Naive thymus-derived CD8-positive, alpha-beta T cell (primary cell): ENCODE results near the gene PLAC1. TPM values are rescaled to one million over a fixed set of nuclear protein-coding genes. Genes with fewer than 3 reads are reported as not detected.

Experiments used
- ATAC-seq, 2 donors: fragments of 150-1000 bp; cut with Tn5 transposase in 1 of 2; sonication (Bioruptor Pico), chemical (Tn5 transposase) in 1 of 2; 1 replicate in 1 of 2; 2 replicates in 1 of 2; pipeline ENCODE4 v1.10.0; 2021; ENCODE audit warnings: mild to moderate bottlenecking in 2 of 2, moderate library complexity in 2 of 2
- POLR2A ChIA-PET: fragments of 350-600 bp; sonication (Branson Sonifier 250); formaldehyde crosslinking; loops from one replicate; lab custom pipeline; 2021; ENCODE audit warnings: antibody characterized with exemption; lab: Charles Lee
- DNase-seq, 10 donors: peaks; one replicate each; pipeline versions ENCODE4 v3.0.0 to v3.0.0-alpha.2; 2020 to 2022
- H3K27ac Mint-ChIP-seq, 10 donors: one replicate each; pipeline ENCODE4 v1.8.0; 2020 to 2022; ENCODE audit warnings: mild to moderate bottlenecking in 10 of 10, mixed read lengths in 10 of 10, moderate library complexity in 4 of 10, inconsistent platforms in 1 of 10
- H3K27me3 Mint-ChIP-seq, 5 donors: one replicate each; pipeline ENCODE4 v1.8.0; 2021 to 2022; ENCODE audit warnings: mixed read lengths in 5 of 5
- H3K36me3 Mint-ChIP-seq, 3 donors: one replicate each; pipeline ENCODE4 v1.8.0; 2020 to 2022; ENCODE audit warnings: mixed read lengths in 3 of 3, mild to moderate bottlenecking in 2 of 3, inconsistent platforms in 1 of 3
- H3K4me1 Mint-ChIP-seq, 4 donors: one replicate each; pipeline ENCODE4 v1.8.0; 2021 to 2022; ENCODE audit warnings: mixed read lengths in 4 of 4
- H3K4me3 Mint-ChIP-seq, 10 donors: one replicate each; pipeline ENCODE4 v1.8.0; 2020 to 2022; ENCODE audit warnings: mild to moderate bottlenecking in 10 of 10, mixed read lengths in 10 of 10, moderate library complexity in 6 of 10, inconsistent platforms in 1 of 10
- H3K9me3 Mint-ChIP-seq, 9 donors: one replicate each; pipeline ENCODE4 v1.8.0; 2020 to 2022; ENCODE audit warnings: mixed read lengths in 9 of 9, mild to moderate bottlenecking in 3 of 9, inconsistent platforms in 1 of 9, moderate library complexity in 1 of 9
- polyA plus RNA-seq, 3 donors: library from polyadenylated mRNA; unstranded; fragments of 300-500 nt; fragmentation: Illumina TruSeq; gene quantifications; one replicate each; pipeline ENCODE4 v1.2.3, GENCODE V29; 2021
- total RNA-seq, 8 experiments: library from RNA in 2 of 8; stranded (reverse) in 2 of 8; gene quantifications; one replicate each; pipeline ENCODE4 v1.2.3 and lab custom pipeline; 2021 to 2026

Gene PLAC1
- total and polyA plus RNA-seq, 5 experiments from 2014 or later: not detected

DNA sequence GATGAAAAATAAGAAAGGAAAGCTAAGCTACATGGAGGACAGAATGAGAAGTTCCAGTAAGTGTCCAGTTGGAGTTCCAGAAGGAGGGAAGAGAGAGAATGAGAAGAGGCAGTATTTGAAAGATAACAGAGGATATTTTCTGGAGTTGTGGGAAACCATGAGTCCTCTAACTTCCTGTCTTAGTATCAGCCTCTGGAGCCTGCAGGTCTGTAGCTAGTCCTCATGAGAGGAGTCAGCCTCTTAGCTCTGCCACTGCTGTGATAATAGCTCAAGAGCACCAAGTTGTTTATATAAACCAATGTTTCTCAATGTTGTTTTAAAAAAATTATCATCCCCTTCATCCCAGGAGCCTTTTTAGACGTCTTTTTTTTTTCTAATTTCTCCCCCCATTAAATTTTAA lies 2.4 kb upstream of the PLAC1 start:
- POLR2A ChIA-PET: no interaction called here
- ATAC-seq (no peak), DNase-seq (no peak)
- no peaks in the 10 kb centered on the region for H3K4me1 Mint-ChIP-seq
- no peaks in the 10 kb centered on the region for H3K9me3 Mint-ChIP-seq
- no peaks in the 10 kb centered on the region for H3K36me3 Mint-ChIP-seq
- H3K4me3 Mint-ChIP-seq: no peak overlapping the region
- H3K27ac Mint-ChIP-seq: no peak overlapping the region
- H3K27me3 Mint-ChIP-seq: peaks cover 0 to 8% (median 0%) of the 10 kb centered on the region in 5 donors

GRCh38 chrX:134659761-134660160 lies 1.5 kb upstream of the PLAC1 start:
- no peak overlapping the region for H3K4me3 Mint-ChIP-seq
- no peaks in the 10 kb centered on the region for H3K36me3 Mint-ChIP-seq
- H3K4me1 Mint-ChIP-seq: no peaks in the 10 kb centered on the region
- ATAC-seq (no peak), DNase-seq (no peak)
- H3K27ac Mint-ChIP-seq: no peak overlapping the region
- POLR2A ChIA-PET: no interaction called here
- peaks cover 0 to 8% (median 0%) of the 10 kb centered on the region in 5 donors for H3K27me3 Mint-ChIP-seq
- no peaks in the 10 kb centered on the region for H3K9me3 Mint-ChIP-seq

- H3K27ac Mint-ChIP-seq: no peak overlapping the region
- no peak for ATAC-seq
- no peak for DNase-seq
- POLR2A ChIA-PET: no interaction called here
- no peaks in the 10 kb centered on the region for H3K9me3 Mint-ChIP-seq
- peaks cover 0 to 8% (median 0%) of the 10 kb centered on the region in 5 donors for H3K27me3 Mint-ChIP-seq
- H3K4me1 Mint-ChIP-seq: no peaks in the 10 kb centered on the region
- H3K4me3 Mint-ChIP-seq: no peak overlapping the region
- no peaks in the 10 kb centered on the region for H3K36me3 Mint-ChIP-seq
Observed at GRCh38 chrX:134658760-134659023, 421 bp upstream of the PLAC1 start.

- H3K4me1 Mint-ChIP-seq: no peaks in the 10 kb centered on the region
- no peak for ATAC-seq
Observed at GRCh38 chrX:134654398-134655012, 3.8 kb downstream of the PLAC1 start.

GRCh38 chrX:134653835-134654234 lies 4.4 kb downstream of the PLAC1 start:
- no peaks in the 10 kb centered on the region for H3K4me1 Mint-ChIP-seq
- no peak overlapping the region for H3K4me3 Mint-ChIP-seq
- H3K27me3 Mint-ChIP-seq: no peaks in the 10 kb centered on the region
- H3K9me3 Mint-ChIP-seq: no peaks in the 10 kb centered on the region
- ATAC-seq: no peak
- DNase-seq: no peak
- H3K36me3 Mint-ChIP-seq: no peaks in the 10 kb centered on the region
- no peak overlapping the region for H3K27ac Mint-ChIP-seq
- POLR2A ChIA-PET: no interaction called here

More at GRCh38 chrX:134654398-134655012, 3.8 kb downstream of the PLAC1 start:
- no peak for DNase-seq
- H3K4me3 Mint-ChIP-seq: no peak overlapping the region
- no peaks in the 10 kb centered on the region for H3K36me3 Mint-ChIP-seq
- H3K27ac Mint-ChIP-seq: no peak overlapping the region
- no peaks in the 10 kb centered on the region for H3K27me3 Mint-ChIP-seq
- POLR2A ChIA-PET: no interaction called here
- no peaks in the 10 kb centered on the region for H3K9me3 Mint-ChIP-seq

- H3K27ac Mint-ChIP-seq: no peak overlapping the region
- no peaks in the 10 kb centered on the region for H3K36me3 Mint-ChIP-seq
- ATAC-seq (no peak), DNase-seq (no peak)
- no peaks in the 10 kb centered on the region for H3K4me1 Mint-ChIP-seq
- H3K4me3 Mint-ChIP-seq: no peak overlapping the region
- POLR2A ChIA-PET: no interaction called here
- H3K27me3 Mint-ChIP-seq: peaks cover 1 to 13% (median 6%) of the 10 kb centered on the region in 5 donors
- peaks cover 0 to 2% (median 0%) of the 10 kb centered on the region in 9 donors for H3K9me3 Mint-ChIP-seq
Observed at GRCh38 chrX:134650701-134651100, 7.6 kb downstream of the PLAC1 start.

GRCh38 chrX:134649770-134650169 lies 8.5 kb downstream of the PLAC1 start:
- Mint-ChIP-seq H3K9me3 (peaks cover 0 to 2% (median 0%) of the 10 kb centered on the region in 9 donors), H3K36me3 (no peaks in the 10 kb centered on the region), H3K27me3 (peaks cover 2 to 13% (median 6%) of the 10 kb centered on the region in 5 donors), H3K4me3 (no peak overlapping the region), H3K27ac (no peak overlapping the region), H3K4me1 (no peaks in the 10 kb centered on the region)
- no peak for ATAC-seq
- POLR2A ChIA-PET: no interaction called here
- DNase-seq: no peak

DNA sequence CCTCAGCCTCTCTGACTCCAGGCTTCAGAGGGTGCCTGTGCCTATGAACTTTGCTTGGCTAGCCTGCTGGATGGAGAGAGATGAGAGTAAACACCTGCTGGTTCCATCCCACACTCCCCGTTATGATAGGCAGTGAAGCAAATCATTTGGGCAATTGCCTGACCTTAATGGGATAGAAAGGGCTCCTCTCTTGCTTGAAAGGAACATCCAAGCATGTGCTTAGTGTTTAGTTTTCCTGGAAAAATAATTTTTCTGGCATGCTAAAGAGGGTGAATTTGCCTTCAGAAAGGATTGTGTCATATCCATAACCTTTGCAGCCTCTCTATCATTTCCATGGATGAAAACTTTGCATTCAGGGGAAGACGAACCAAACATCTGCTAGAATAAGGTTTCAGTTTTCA lies 10.8 kb downstream of the PLAC1 start:
- peaks cover 0 to 2% (median 0%) of the 10 kb centered on the region in 9 donors for H3K9me3 Mint-ChIP-seq
- H3K27me3 Mint-ChIP-seq: peaks cover 4 to 19% (median 7%) of the 10 kb centered on the region in 5 donors
- ATAC-seq: no peak
- POLR2A ChIA-PET: no interaction called here
- no peaks in the 10 kb centered on the region for H3K36me3 Mint-ChIP-seq
- no peak for DNase-seq
- no peak overlapping the region for H3K4me3 Mint-ChIP-seq
- H3K27ac Mint-ChIP-seq: no peak overlapping the region
- H3K4me1 Mint-ChIP-seq: no peaks in the 10 kb centered on the region

- Mint-ChIP-seq H3K9me3 (peaks cover 0 to 2% (median 0%) of the 10 kb centered on the region in 9 donors), H3K27ac (no peak overlapping the region), H3K4me3 (no peak overlapping the region), H3K36me3 (no peaks in the 10 kb centered on the region), H3K27me3 (peaks cover 4 to 27% (median 7%) of the 10 kb centered on the region in 5 donors), H3K4me1 (no peaks in the 10 kb centered on the region)
- DNase-seq: no peak
- ATAC-seq: no peak
- POLR2A ChIA-PET: no interaction called here
Observed at GRCh38 chrX:134646691-134647090, 11.6 kb downstream of the PLAC1 start.

DNA sequence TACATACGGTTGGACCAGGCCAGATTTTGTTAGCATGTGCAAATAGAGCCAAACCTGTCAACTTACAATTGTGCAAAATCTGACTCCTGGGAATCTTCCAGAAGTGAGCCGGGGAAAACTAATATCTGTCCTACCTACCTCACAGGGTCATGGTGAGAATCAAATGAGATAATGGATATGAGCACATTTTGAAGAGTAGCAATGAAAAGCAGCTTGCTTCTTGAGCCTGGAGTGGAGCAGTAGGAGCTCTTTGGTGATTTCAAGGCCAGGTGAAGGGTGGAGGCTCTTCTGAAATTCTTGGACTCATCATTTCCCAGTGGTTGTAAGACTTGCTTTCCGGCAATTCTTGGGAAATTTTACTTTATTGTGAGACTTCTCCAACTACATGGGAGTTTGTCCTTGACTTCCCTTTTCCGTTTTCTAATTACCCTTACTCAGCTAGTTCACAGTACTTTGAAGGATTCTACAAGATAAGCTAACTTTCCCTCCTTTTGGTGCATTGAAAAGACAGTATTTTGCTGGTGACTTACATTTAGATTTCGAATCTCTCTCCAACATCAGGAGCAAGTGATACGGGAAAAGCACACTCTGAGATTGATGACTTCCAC lies 12.2 kb downstream of the PLAC1 start:
- H3K36me3 Mint-ChIP-seq: no peaks in the 10 kb centered on the region
- H3K4me1 Mint-ChIP-seq: no peaks in the 10 kb centered on the region
- no peak overlapping the region for H3K4me3 Mint-ChIP-seq
- POLR2A ChIA-PET: no interaction called here
- H3K27me3 Mint-ChIP-seq: peaks cover 4 to 32% (median 7%) of the 10 kb centered on the region in 5 donors
- no peak for DNase-seq
- no peak for ATAC-seq
- H3K27ac Mint-ChIP-seq: no peak overlapping the region
- peaks cover 0 to 2% (median 0%) of the 10 kb centered on the region in 9 donors for H3K9me3 Mint-ChIP-seq

- H3K27ac Mint-ChIP-seq: no peak overlapping the region
- no peaks in the 10 kb centered on the region for H3K9me3 Mint-ChIP-seq
- H3K27me3 Mint-ChIP-seq: peaks cover 5 to 32% (median 8%) of the 10 kb centered on the region in 5 donors
- ATAC-seq (no peak), DNase-seq (no peak)
- H3K4me3 Mint-ChIP-seq: no peak overlapping the region
- POLR2A ChIA-PET: no interaction called here
- H3K4me1 Mint-ChIP-seq: no peaks in the 10 kb centered on the region
- no peaks in the 10 kb centered on the region for H3K36me3 Mint-ChIP-seq
Observed at GRCh38 chrX:134642386-134642785, 15.9 kb downstream of the PLAC1 start.

DNA sequence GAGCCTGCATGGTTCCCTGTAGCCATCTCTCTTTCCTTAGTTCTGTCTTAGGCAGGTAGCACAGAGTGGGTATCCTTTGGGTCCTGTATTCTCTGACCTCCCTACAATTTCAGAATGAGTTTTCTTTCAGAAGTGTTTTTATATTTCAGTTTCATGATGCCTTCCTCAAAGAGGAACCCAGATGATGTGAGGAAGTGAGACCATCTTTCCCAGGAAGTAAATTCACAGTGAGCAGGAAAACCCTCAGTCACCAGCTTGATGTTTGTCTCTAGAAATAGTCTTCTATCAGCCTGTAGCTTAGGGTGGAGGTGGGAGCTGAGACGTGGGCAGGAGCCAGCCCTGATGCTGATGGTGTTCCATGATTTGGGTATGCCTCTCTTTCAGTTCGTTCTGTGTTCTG lies 16.9 kb downstream of the PLAC1 start:
- Mint-ChIP-seq H3K4me3 (no peak overlapping the region), H3K27ac (no peak overlapping the region), H3K27me3 (peaks cover 3 to 23% (median 6%) of the 10 kb centered on the region in 5 donors), H3K9me3 (no peaks in the 10 kb centered on the region), H3K36me3 (no peaks in the 10 kb centered on the region), H3K4me1 (no peaks in the 10 kb centered on the region)
- DNase-seq (no peak), ATAC-seq (no peak)
- POLR2A ChIA-PET: no interaction called here

- no peak for DNase-seq
- Mint-ChIP-seq H3K4me1 (no peaks in the 10 kb centered on the region), H3K27me3 (peaks cover 1 to 19% (median 6%) of the 10 kb centered on the region in 5 donors)
Observed at GRCh38 chrX:134640914-134641313, 17.4 kb downstream of the PLAC1 start.

DNA sequence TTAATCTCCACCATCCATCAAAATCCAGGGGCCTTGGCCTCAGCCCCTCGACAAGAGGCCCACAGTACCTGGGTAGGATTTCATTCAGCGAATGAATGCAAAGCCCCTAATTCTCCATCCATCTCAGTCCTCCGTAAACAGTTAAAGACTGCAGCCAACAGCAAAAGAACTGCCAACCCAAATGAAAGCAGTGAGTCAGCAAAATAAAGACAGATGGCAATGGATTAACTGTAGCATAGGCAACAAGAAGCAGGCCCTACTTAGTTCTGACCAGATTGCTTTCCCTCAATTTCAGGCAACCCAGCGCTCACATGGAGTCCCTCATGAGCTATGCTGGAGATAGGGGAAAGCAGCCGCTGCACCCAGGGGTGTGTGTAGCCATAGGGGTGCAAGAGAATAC lies 21.4 kb downstream of the PLAC1 start:
- Mint-ChIP-seq H3K36me3 (no peaks in the 10 kb centered on the region), H3K4me1 (no peaks in the 10 kb centered on the region), H3K27me3 (peaks cover 0 to 23% (median 2%) of the 10 kb centered on the region in 5 donors), H3K27ac (peak overlapping the region in 1 of 10 donors; percentile 66), H3K4me3 (no peak overlapping the region), H3K9me3 (no peaks in the 10 kb centered on the region)
- DNase-seq: no peak
- no peak for ATAC-seq
- POLR2A ChIA-PET: no interaction called here

More at GRCh38 chrX:134640914-134641313, 17.4 kb downstream of the PLAC1 start:
- H3K9me3 Mint-ChIP-seq: no peaks in the 10 kb centered on the region
- no peak overlapping the region for H3K4me3 Mint-ChIP-seq
- POLR2A ChIA-PET: no interaction called here
- no peak for ATAC-seq
- no peak overlapping the region for H3K27ac Mint-ChIP-seq
- H3K36me3 Mint-ChIP-seq: no peaks in the 10 kb centered on the region
